Stimulated activated CD8-positive, alpha-beta memory T cell treated with anti-CD3 and anti-CD28 coated beads, Interleukin-4, amount 100 ng/mL, for 24 hours (primary cell): ENCODE results near the gene GTF2H2.
"Not testable (repeated sequence)": the region's sequence is repeated elsewhere in the genome, so short reads cannot be mapped to it uniquely, and the experiment has no call there.

Source experiments
- DNase-seq: peaks from one replicate; pipeline ENCODE4 v3.0.0-alpha.2; 2020; ENCODE audit warnings: low read depth

The GTF2H2 gene

DNA sequence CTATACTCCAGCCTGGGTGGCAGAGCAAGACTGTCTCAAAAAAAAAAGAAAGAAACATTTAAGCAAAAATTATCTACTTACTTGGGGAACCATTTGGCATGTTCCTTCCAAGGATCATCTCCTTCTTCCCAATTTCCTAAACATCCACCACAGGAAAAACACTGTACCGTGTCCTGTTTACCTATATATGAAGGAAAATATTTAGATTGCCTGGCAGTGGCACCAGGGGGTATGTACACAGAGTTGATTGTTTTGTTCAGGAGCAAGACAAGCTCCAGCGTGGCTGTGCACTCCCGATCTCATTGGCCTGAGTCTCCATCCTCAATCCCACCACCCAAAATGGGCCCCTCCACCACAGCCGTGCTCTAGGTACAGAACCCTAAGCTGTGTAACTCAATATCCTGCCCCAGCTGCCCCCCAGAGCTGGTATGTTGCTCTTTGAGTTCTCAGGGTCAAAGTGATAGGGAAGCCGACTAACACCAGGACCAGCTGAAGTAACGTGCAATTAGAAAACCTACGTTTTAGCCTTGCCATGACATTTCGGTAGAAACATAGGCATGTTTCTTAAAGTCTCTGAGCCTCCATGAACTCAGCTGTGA, 56.2 kb downstream of the GTF2H2 start:
- no peak for DNase-seq

DNA sequence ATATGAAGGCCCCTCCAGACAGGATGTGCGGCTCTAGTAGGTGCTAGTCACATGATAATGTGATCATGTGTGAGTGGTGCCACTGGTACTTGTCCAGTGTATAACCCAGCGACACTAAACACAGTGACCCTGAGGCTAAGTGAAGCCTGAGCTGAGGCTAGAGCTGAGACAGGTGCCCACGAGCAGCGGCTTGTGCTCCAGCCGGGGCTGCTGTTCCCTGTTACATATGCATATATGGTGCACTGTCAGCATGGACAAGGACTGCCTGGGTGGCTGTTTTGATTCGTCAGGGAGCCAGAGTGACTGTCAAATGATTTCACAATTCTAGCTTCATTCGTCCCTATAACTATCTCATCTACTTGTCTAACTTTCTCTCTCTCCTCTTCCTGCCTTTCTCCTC, 60.5 kb downstream of the GTF2H2 start:
- not testable (repeated sequence) for DNase-seq
